ENCODE results near the gene ZNF410.
"Not testable (repeated sequence)": the region's sequence is repeated elsewhere in the genome, so short reads cannot be mapped to it uniquely, and the experiment has no call there.

ZNF410 gene

DNA sequence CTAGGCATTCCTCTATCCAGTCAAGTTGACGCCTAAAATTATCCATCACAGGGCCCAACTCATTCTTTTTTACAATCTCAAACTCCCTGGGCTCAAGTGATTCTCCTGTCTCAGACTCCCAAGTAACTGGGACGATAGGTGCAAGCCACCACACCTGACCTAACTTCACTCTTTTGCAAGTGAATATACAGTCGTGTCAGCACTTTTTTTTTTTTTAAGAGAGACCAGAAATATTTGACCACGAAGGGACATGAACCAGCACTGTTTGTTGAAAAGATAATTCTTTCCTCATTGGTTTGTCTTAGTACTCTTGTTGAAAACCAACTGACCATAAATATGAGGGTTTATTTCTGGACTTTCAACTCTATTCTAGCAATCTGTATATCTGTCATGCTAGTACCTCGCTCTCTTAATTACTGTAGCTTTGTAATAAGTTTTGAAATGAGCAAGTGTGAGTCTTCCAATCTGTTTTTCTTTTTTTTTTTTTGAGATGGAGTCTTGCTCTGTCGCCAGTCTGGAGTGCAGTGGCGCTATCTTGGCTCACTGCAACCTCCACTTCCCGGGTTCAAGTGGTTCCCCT, 21.0 kb upstream of the ZNF410 start:
- Histone ChIP-seq H3K36me3 (replicated peaks; ENCODE audit: low read depth, low read length) (peaks cover 17% of the 10 kb centered on the region), H3K9ac (ENCODE audit: low read length) (no peak overlapping the region), H4K20me1 (ENCODE audit: insufficient read depth, low read length) (no peaks in the 10 kb centered on the region), H2AFZ (ENCODE audit: low read depth, low read length) (no peak overlapping the region), H3K4me3 (ENCODE audit: low read length) (no peak overlapping the region), H3K27me3 (ENCODE audit: low read depth, low read length) (no peaks in the 10 kb centered on the region), H3K79me2 (ENCODE audit: low read length) (no peaks in the 10 kb centered on the region), H3K9me3 (ENCODE audit: insufficient read depth, low read length) (no peaks in the 10 kb centered on the region), H3K27ac (ENCODE audit: low read length) (no peak overlapping the region), H3K4me1 (ENCODE audit: low read length) (peaks cover 5% of the 10 kb centered on the region; the same call in 1 of the 2 replicates), H3K4me2 (ENCODE audit: low read length) (no peak overlapping the region)
- TF ChIP-seq CTCF (IDR thresholded peaks at IDR 0.05; ENCODE audit: low read depth, low read length) = no peak
- TF ChIP-seq EZH2phosphoT487 (IDR thresholded peaks at IDR 0.05; ENCODE audit: low read depth) = no peak

- H3K36me3 ChIP-seq (replicated peaks; ENCODE audit: low read depth, low read length); H3K79me2 ChIP-seq (ENCODE audit: low read length); H2AFZ ChIP-seq (ENCODE audit: low read depth, low read length); H3K9me3 ChIP-seq (ENCODE audit: insufficient read depth, low read length); H3K4me1 ChIP-seq (ENCODE audit: low read length); H3K4me2 ChIP-seq (ENCODE audit: low read length); H3K27ac ChIP-seq (ENCODE audit: low read length); H4K20me1 ChIP-seq (ENCODE audit: insufficient read depth, low read length); H3K27me3 ChIP-seq (ENCODE audit: low read depth, low read length); H3K9ac ChIP-seq (ENCODE audit: low read length); H3K4me3 ChIP-seq (ENCODE audit: low read length): not testable (repeated sequence)
Observed at GRCh38 chr14:73869754-73870153, 16.9 kb upstream of the ZNF410 start.

GRCh38 chr14:73870525-73871235, 16.0 kb upstream of the ZNF410 start:
- H2AFZ ChIP-seq (ENCODE audit: low read depth, low read length) = no peak overlapping the region
- H3K9ac ChIP-seq (ENCODE audit: low read length) = no peak overlapping the region
- no peaks in the 10 kb centered on the region for H4K20me1 ChIP-seq (ENCODE audit: insufficient read depth, low read length)
- H3K4me3 ChIP-seq (ENCODE audit: low read length) = no peak overlapping the region
- no peaks in the 10 kb centered on the region for H3K9me3 ChIP-seq (ENCODE audit: insufficient read depth, low read length)
- H3K27ac ChIP-seq (ENCODE audit: low read length) = no peak overlapping the region
- H3K4me2 ChIP-seq (ENCODE audit: low read length) = no peak overlapping the region
- no peaks in the 10 kb centered on the region for H3K4me1 ChIP-seq (ENCODE audit: low read length)
- no peak for TF ChIP-seq EZH2phosphoT487 (IDR thresholded peaks at IDR 0.05; ENCODE audit: low read depth)
- no peak for TF ChIP-seq CTCF (IDR thresholded peaks at IDR 0.05; ENCODE audit: low read depth, low read length)
- H3K27me3 ChIP-seq (ENCODE audit: low read depth, low read length) = no peaks in the 10 kb centered on the region
- H3K36me3 ChIP-seq (replicated peaks; ENCODE audit: low read depth, low read length) = peaks cover 3% of the 10 kb centered on the region
- no peaks in the 10 kb centered on the region for H3K79me2 ChIP-seq (ENCODE audit: low read length)

DNA sequence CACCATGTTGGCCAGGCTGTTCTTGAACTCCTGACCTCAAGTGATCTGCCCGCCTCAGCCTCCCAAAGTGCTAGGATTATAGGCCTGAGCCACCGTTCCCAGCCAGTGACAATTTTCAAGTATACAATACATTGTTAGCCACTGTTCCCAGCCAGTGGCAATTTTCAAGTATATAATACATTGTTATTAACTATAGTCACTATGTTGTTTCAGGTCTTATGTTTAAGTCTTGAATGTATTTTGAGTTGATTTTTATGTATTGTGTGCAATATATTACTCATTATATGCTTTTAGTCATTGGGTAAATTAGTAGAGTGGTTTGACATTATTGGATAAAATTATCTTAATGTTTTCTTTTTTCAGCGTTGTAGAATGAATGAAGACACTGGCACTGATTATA, 13.0 kb upstream of the ZNF410 start:
- Histone ChIP-seq H3K4me1 (ENCODE audit: low read length) (no peaks in the 10 kb centered on the region), H2AFZ (ENCODE audit: low read depth, low read length) (no peak overlapping the region), H4K20me1 (ENCODE audit: insufficient read depth, low read length) (no peaks in the 10 kb centered on the region), H3K36me3 (replicated peaks; ENCODE audit: low read depth, low read length) (peaks cover 3% of the 10 kb centered on the region), H3K4me2 (ENCODE audit: low read length) (no peak overlapping the region), H3K27ac (ENCODE audit: low read length) (no peak overlapping the region), H3K79me2 (ENCODE audit: low read length) (no peaks in the 10 kb centered on the region), H3K4me3 (ENCODE audit: low read length) (no peak overlapping the region), H3K9me3 (ENCODE audit: insufficient read depth, low read length) (no peaks in the 10 kb centered on the region), H3K9ac (ENCODE audit: low read length) (no peak overlapping the region), H3K27me3 (ENCODE audit: low read depth, low read length) (no peaks in the 10 kb centered on the region)
- TF ChIP-seq EZH2phosphoT487 (IDR thresholded peaks at IDR 0.05; ENCODE audit: low read depth) (no peak), CTCF (IDR thresholded peaks at IDR 0.05; ENCODE audit: low read depth, low read length) (no peak)

Data from OCI-LY3 (cell line).